Kidney capillary endothelial cell (primary cell): Measurements from ENCODE around the gene DNASE1L1.

Experiments used
- DNase-seq: peaks from one replicate; pipeline ENCODE4 v3.0.0-alpha.2; 2018; ENCODE audit warnings: low spot score

The DNASE1L1 gene

GRCh38 chrX:154436374-154436982, 27.4 kb upstream of the DNASE1L1 start:
- DNase-seq: no peak

DNA sequence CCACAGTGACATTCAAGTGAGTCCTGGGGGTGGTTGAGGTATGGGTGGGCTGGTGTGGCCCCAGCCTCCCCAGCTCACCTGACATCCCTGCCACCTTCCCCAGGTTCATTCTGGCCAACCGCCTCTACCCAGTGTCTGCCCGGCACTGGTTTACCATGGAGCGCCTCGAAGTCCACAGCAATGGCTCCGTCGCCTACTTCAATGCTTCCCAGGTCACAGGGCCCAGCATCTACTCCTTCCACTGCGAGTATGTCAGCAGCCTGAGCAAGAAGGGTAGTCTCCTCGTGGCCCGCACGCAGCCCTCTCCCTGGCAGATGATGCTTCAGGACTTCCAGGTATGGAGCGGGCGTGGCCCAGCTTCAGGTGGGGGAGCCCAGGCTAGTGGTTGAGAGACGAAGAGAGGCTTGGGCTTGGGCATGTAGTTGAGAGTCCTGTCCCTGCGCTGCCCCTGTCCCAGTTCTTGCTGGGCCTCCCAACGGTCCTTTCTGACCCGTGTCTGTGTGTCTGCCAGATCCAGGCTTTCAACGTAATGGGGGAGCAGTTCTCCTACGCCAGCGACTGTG, 26.2 kb upstream of the DNASE1L1 start:
- DNase-seq: no peak

DNA sequence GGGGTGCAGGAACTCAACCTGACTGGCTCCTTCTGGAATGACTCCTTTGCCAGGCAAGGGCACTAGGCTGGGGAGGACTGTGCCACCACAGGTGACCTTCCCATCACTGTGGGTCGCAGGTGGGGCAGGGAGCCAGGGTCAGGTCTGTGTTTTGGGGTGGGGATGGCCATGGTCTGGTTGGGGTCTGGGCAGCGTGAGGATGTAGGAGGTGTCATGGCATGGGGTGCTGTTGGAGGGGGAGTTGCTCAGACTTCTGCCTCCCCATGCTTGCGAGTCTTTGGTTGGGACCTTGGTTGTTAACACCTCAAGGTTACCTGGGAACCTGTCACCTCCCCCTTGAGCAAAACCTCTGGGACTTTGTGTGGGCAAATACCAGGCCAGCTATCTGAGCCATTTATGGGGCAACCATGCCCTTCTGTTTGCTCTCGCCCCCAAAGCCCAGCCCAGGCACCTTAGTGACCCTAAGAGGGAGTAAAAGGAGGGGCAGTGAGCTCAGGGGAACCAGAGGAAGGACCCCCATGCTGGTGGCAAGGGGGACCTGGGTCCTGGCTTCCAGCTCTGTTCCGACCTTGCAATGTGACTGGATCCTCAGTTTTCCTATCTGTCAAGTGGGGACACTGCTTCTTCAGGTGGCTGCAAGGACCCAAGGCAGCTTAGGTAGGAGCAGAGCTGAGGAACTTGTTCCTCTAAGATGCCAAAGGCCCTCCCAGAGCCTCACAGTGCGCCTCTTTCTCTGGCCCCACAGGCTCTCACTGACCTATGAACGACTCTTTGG, 25.5 kb upstream of the DNASE1L1 start:
- DNase-seq: no peak

DNA sequence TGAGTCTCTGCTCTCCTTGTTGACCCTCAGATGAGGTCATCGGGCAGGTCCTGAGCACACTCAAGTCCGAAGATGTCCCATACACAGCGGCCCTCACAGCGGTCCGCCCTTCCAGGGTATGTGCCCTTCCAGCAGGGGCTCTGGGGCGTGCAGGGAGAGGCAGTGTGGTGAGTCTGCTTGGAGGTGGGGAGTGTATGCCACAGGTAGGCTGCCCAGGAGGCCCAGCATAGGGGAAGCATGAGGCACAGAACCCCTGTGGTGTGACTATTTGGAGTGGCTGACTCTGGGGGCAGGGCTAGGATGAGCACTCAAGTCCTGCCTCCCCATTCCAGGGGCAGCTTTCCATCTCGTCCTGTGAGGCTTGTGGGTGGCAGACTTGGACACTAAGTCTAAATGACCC, 24.6 kb upstream of the DNASE1L1 start:
- no peak for DNase-seq

- no peak for DNase-seq
Observed at GRCh38 chrX:154432210-154432609, 23.2 kb upstream of the DNASE1L1 start.

- no peak for DNase-seq
Observed at GRCh38 chrX:154431341-154431740, 22.3 kb upstream of the DNASE1L1 start.

GRCh38 chrX:154430916-154431315, 21.9 kb upstream of the DNASE1L1 start:
- no peak for DNase-seq

DNA sequence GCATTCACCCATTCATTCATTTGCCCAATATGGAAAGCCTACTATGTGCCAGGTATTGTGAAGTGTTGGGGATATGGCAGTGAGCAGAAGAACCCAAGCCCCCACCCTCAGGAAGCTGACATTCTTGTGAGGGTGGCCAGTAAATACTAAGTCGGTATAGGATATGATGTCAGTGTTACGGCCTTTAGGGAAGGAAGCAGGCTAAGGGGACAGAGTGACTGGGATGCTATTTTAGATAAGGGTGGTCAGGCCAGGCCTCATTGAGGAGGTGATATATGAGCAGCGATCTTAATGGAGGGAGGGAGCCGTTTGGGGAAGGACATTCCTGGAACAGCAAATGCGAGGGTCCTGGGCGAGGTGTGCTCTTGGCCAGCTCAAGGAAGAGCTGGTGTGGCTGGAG, 21.4 kb upstream of the DNASE1L1 start:
- DNase-seq: no peak

- no peak for DNase-seq
Observed at GRCh38 chrX:154429711-154430110, 20.7 kb upstream of the DNASE1L1 start.

DNA sequence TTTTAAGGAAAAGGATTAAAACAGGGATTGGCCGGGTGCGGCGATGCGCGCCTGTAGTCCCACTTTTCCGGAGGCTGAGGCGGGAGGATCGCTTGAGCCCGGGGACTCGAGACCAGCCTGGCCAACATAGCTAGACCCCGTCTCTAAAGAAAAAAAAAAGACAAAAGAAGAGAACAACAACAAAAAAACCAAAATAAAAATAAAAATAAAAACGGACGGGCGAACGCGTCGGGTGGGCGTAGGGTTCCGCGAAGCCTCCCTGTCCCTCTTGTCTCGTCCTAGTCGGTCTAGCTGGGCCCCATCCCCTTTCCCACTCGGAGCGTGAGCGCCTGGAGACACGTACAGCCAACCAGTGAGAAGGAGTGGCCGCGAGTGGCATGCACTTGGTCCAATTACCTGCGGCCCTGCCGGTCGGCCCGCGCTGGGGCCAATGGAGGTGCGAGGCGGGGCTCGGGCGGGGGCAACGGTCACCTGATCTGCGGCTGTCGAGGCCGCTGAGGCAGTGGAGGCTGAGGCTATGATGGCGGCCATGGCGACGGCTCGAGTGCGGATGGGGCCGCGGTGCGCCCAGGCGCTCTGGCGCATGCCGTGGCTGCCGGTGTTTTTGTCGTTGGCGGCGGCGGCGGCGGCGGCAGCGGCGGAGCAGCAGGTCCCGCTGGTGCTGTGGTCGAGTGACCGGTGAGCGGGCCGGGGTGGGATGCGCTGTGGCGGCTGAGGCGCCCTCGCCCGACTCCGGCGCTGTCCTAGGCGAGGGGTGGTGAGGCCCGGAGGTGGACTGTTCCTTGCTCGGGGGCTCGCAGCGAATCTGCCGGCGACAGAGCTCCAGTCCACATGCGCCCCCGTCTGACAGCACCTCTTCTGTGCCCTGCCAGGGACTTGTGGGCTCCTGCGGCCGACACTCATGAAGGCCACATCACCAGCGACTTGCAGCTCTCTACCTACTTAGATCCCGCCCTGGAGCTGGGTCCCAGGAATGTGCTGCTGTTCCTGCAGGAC, 19.4 kb upstream of the DNASE1L1 start, which contains the start of gene ATP6AP1:
Gene ATP6AP1 (plus strand): TSS at position 502 of the 996 bp plus-strand sequence. CDS start 16 bp downstream, at position 518.
- DNase-seq: peak; percentile 71

DNA sequence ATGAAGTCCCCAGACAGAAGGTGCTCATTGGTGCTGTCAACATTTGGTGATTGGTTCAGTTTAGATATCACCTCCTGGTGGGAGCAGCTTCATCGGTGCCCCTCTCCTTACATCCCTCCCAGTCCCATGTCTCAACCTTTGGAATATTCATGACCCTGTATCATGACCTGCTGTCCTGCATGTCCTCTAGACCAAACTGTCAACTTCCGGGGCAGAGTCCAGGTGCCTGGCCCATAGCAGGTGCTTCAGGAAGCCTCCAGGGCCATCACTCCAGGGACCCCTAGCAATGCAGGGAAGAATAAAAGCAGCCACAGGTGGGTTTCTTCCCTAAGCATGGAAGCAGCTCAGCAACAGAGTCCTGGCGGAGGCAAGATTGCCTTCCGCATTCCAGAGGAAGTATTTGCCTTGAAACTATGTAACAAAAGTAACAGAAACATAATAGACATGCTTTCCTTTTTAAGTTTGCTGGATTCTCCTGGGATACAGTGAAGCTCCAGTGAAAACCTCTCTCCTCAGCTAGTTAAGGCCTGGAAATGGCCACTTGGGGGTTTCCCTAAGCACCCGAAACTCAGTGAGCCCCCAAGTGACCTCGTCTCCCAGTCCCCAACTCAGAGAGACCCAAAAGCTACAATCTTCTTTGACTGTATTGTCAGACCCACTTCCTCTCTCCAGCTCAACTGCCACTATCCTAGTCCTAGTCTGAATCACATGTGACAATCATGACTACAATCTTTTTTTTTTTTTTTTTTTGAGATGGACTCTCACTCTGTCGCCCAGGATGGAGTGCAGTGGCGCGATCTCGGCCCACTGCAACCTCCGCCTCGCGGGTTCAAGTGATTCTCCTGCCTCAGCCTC, 18.1 kb upstream of the DNASE1L1 start:
- DNase-seq: no peak

- DNase-seq: no peak
Observed at GRCh38 chrX:154420402-154420756, 11.3 kb upstream of the DNASE1L1 start.

GRCh38 chrX:154419688-154420401, 10.8 kb upstream of the DNASE1L1 start:
- DNase-seq: no peak

GRCh38 chrX:154419189-154419588, 10.1 kb upstream of the DNASE1L1 start:
- DNase-seq: no peak

DNA sequence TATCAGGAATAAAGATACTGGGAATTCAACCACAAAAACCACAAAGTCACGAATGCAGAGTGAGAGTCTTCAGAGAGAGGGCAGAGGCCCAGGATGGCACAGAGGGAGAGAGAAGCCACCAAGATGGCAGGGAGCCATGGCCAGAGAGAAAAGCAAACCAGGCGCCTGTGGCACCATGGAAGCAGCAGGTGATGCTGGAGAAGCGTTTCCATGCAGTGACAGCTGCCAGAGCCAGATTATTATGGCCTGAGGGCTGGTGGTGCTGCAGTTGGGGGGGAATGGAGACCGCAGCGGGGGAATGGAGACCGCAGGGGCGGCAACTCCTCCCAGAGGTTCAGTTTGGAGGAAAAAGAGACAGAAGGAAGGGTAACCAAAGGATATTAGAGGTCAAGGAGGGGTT, 8.1 kb upstream of the DNASE1L1 start:
- DNase-seq: no peak

GRCh38 chrX:154413142-154413541, 4.1 kb upstream of the DNASE1L1 start:
- DNase-seq: no peak

DNA sequence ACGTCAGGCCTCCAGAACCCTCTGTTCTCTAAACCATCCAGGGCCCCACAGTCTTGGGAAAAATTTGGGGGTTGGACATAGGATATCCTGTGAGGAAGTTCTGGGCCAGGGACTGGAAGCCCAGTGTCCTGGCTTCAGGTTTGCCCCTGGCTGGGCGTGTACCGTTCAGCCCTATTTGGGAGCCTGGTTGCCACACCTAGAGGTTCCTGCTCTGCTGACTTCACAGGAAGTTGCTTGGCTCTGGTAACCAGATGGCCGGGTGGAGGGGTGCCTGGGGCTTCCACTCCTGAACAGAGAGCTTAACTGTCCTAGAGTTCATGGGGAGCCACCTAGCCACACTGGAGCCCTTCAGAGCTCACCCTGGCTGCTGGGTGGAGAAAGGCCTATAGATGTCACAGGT, 3.4 kb upstream of the DNASE1L1 start:
- no peak for DNase-seq

- no peak for DNase-seq
Observed at GRCh38 chrX:154411981-154412340, 2.9 kb upstream of the DNASE1L1 start.

DNA sequence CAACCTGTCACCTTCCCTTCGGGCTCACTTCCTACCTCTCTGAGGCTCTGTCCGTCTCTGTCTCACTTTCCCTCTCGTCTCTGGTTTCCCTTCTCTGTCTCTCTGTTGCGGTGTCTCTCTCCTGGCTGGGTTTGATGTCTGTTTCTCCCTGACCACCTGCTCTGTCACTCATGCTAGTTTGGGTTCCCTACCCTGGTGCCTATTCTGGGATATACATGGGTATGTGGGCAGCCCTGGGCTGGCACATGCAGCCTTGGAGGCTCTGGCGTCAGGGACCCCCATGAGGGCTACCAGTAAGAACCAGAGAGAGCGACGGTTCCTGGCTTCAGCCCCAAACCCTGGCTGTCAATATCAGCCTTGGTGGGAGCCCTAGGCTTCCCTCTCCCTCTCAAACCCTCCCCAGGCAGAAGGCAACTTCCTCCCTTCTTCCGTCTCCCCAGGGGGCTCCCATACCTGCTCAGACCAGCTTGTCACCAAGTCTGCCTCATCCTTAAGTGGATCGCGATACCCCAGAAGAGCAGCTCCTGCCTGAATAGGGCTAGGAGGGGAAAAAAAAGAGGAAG, 314 bp downstream of the DNASE1L1 start:
- no peak for DNase-seq

DNA sequence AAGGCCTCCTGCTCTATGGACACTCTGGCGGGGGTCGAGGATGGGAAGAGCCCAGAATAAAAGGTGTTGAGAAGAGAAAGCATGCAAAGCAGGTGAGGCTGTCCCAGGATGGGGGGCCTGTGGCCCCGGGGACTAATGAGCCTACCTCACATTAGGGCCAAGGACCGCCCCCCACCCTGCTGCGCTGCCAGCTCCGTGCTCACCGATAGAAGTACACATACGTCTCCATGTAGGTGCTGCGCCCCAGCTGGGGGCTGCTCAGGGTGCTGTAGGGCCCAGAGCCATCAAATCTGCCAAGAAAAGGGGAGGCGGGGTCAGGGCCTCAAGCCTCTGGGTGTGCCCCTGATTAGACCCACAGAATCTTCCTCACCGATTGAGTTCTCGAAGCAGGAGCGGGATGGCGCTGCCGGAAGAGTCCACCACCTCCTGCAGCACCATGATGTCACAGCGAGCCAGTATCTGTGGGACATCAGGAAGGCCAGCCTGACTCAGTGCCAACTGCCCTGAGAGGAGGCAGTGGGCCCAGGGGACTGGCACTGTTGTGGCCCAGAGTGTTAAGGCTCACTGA, 4.3 kb downstream of the DNASE1L1 start:
- DNase-seq: no peak
